ENCODE results near the gene ZFHX3.

Gene ZFHX3

DNA sequence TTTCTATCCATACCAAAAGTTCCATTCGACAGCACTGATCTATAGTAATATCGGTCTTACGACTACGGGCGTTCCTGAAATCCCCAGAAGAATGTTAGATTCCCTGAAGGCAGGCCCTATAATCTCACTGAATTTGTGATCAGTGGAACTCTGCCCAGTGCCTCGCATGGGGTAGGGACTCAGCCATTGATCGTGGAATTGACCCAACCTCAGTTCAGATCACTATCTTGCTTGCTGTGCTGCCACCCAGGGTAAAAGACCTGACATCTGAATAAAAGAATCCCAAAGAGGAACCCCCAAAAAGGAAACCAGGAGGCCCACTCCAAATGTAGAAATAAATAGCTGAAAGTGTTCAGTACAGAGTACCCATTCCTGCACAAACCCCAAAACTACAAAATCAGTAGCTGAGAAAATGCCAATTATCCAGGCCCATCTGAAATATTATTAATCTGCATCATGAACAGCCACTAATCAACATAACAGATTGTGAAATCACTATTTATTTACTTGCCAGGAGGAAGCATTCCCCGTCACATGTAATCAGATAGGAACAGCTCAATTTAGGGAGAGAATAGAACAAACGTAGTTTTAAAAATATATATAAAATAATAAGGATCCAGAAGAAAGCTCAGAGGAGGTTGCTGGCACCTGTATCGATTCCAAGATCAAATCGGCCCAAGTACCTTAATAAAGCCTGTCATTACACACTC is 221.9 kb downstream of the ZFHX3 start:
- Mint-ChIP-seq H3K4me1 (no peaks in the 10 kb centered on the region), H3K27ac (no peak overlapping the region), H3K9me3 (no peaks in the 10 kb centered on the region), H3K27me3 (no peaks in the 10 kb centered on the region), H3K36me3 (no peaks in the 10 kb centered on the region), H3K4me3 (no peak overlapping the region)

DNA sequence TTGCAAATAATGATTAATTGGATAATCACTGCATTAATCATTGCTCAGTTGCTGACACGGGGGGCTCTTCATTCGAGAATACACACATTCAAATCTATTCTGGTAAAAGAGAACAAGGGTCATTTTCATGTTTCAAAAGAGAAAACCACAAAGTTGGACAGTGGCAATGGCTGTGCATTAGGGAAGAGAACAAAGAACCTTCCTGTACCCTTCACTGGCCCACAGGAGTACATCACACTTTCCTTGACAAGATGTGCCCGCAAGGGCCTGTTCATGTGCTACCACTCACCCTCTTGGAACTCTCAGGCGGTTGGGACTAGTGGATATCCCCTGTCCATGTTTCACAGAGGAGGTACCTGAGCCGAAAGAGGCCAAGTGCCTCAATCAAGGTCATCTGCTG is 223.2 kb downstream of the ZFHX3 start:
- Mint-ChIP-seq H3K27me3 (no peaks in the 10 kb centered on the region), H3K36me3 (no peaks in the 10 kb centered on the region), H3K4me1 (no peaks in the 10 kb centered on the region), H3K27ac (no peak overlapping the region), H3K9me3 (no peaks in the 10 kb centered on the region), H3K4me3 (no peak overlapping the region)

DNA sequence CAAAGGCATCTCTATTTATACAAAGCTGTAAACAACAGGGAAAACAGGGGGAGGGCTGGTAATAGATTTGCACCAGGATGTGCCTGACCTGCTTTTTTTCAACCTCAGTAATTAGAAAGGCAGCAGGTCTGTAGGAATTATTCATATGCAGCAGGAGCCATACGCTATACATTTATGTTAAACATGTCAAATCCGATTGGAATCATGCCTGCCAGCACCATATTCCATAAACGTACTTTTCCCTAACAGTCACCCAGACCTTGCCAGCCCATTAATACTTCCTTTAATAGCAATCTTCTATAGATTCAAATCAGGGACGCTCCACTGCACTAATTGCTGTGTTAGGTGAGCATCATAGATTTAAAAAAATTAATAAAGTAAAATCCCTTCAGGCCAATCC is 223.9 kb downstream of the ZFHX3 start:
- H3K9me3 Mint-ChIP-seq = no peaks in the 10 kb centered on the region
- H3K36me3 Mint-ChIP-seq = no peaks in the 10 kb centered on the region
- H3K4me3 Mint-ChIP-seq = no peak overlapping the region
- no peaks in the 10 kb centered on the region for H3K27me3 Mint-ChIP-seq
- H3K4me1 Mint-ChIP-seq = no peaks in the 10 kb centered on the region
- H3K27ac Mint-ChIP-seq = no peak overlapping the region

DNA sequence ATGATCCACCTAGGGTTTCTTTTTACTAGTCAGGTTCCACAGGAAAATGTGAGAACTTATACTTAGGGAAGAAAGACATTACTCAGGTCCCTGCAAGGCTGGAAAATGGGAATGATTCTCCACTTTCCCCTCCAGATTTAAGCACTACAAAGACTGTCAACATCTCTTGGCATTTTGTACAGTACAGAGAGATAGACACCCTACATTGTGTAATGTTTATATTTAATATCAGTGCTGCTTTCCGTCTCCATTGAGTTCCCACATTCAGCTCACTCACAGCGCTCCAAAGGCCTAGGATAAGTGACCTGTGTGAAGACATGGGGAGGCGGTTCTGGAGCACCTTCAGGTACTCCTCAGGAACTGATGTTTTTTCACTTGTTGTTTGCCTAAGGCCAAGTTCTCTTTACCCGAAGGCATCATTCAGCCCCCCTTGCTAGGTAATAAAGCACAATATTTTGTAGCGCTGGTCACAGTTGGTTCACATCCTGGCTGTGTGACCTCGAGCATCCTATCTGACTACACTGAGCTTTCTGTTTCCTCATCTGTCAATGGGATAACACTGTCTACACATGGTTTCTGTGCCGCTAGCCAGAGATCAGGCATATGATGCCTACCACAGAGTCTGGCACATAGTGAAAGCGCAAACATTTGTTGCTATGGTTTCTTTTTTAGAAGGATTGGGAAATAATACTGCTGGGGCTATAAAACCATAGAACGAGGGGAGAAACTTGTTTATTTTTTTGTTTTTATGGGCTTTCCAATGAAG is 226.6 kb downstream of the ZFHX3 start:
- H3K27me3 Mint-ChIP-seq = no peaks in the 10 kb centered on the region
- no peaks in the 10 kb centered on the region for H3K9me3 Mint-ChIP-seq
- no peaks in the 10 kb centered on the region for H3K4me1 Mint-ChIP-seq
- H3K27ac Mint-ChIP-seq = no peak overlapping the region
- no peaks in the 10 kb centered on the region for H3K36me3 Mint-ChIP-seq
- H3K4me3 Mint-ChIP-seq = no peak overlapping the region

DNA sequence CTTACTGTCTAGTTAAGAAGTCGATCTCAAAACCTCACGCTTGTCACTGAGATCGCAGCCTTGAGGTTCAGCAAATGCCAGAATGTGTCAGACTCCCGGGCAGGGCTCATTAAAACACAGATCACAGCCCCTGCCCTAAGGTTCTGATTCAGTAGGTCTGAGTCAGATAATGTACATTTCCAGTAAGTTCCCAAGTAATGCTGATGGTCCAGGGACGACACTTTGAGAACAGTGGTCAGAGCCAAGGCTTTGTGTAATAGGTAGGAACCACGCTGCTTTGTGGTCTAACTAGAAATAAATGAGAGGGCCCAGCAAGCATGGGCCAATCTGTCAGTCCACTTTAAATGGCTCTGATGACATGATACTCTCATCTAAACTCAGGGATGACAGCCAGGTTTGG is 228.6 kb downstream of the ZFHX3 start:
- H3K27ac Mint-ChIP-seq = no peak overlapping the region
- H3K4me1 Mint-ChIP-seq = no peaks in the 10 kb centered on the region
- H3K36me3 Mint-ChIP-seq = no peaks in the 10 kb centered on the region
- no peaks in the 10 kb centered on the region for H3K27me3 Mint-ChIP-seq
- H3K4me3 Mint-ChIP-seq = no peak overlapping the region
- H3K9me3 Mint-ChIP-seq = no peaks in the 10 kb centered on the region

DNA sequence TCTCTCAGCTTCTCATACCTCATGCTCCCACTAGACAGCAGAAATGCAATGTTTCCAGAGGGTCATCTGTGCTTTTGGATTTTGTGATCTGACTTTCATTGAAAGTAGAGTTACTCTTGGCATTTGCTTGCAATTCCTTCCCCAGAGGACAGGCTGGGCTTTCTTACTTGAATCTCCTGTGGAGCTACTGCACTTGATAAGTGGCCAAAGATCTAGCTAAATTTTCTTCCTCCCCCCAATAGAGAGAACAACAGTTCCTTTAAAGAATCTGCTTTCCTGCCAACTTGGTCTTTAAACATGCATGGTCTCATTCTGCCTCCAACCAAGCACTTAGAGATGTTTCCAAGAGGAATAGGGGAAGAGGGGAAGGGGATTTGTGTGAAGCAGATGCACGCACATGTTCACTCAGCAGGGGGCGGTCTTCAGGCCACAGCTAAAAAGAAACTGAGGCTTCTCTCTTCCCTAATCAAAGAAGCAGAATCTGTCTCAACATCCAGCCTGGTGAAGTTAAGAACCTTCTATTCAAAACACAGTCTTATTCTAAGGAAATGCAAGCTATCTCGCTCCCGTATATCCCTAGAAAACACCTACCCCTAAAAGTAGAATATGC is 229.6 kb downstream of the ZFHX3 start:
- Mint-ChIP-seq H3K36me3 (no peaks in the 10 kb centered on the region), H3K27me3 (no peaks in the 10 kb centered on the region), H3K4me3 (no peak overlapping the region), H3K9me3 (no peaks in the 10 kb centered on the region), H3K27ac (no peak overlapping the region), H3K4me1 (no peaks in the 10 kb centered on the region)

DNA sequence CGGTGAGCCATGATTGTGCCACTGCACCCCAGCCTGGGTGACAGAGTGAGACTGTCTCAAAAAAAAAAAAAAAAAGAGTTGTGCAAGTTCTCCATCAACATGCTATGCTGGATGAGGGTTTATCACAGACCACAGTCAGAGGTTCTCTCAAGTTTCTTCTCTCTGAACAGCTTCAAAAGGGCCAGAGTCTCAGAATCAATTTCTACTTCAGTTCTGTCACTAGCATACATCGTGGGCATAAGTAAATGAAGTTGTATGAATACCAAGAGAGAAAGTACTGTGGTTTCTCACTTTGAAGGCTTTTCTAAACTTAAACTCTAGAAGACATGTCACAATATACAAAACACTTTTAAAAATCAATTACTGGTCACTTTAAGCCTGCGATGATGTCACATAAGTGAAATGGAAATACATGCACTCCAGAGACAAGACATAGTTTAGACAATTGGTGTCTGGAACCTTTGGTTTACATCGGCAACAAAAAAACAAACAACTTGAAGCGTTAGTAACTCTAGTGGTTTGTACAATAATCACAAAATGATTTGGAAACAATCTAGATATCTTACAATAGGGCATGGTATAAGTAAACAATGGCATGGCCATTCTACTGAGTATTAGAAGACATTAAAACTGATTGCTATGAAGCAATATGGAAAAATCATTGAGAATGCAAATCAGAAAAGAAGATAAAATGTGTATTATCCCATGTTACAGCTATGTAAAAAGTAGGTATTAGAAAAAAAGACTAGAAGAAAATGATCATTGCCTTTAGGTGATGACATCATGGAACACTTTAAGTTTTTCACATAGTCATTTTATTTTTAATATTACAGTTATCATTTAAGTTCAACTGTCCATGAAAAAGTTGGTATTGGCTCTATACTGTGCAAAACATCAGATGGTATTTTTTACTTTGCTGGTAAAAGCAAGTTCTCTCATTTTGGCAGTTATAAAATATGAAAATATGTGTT is 232.3 kb downstream of the ZFHX3 start:
- no peaks in the 10 kb centered on the region for H3K4me1 Mint-ChIP-seq
- no peak overlapping the region for H3K4me3 Mint-ChIP-seq
- H3K36me3 Mint-ChIP-seq = peaks cover 1% of the 10 kb centered on the region
- no peaks in the 10 kb centered on the region for H3K9me3 Mint-ChIP-seq
- H3K27ac Mint-ChIP-seq = no peak overlapping the region
- H3K27me3 Mint-ChIP-seq = no peaks in the 10 kb centered on the region

DNA sequence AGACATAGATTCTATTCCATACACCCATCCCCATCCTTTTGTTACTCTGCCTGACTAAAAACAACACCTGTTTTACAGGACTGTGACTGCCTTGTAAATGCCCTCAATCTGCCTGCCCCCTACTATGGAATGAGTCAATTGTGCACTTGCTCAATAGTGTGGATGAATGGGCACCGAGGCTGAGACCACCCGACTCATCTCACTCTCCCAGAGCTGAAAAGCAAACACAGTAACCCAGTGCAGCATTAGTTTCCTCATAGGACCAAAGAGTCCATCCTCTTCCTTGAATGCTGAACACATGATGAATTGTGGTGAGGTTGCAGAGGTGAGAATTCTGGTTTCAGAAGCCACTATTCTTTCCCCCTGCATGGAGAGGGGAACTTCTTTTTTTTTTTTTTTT is 233.7 kb downstream of the ZFHX3 start:
- Mint-ChIP-seq H3K27ac (no peak overlapping the region), H3K9me3 (no peaks in the 10 kb centered on the region), H3K27me3 (no peaks in the 10 kb centered on the region), H3K36me3 (peaks cover 1% of the 10 kb centered on the region), H3K4me1 (no peaks in the 10 kb centered on the region), H3K4me3 (no peak overlapping the region)

DNA sequence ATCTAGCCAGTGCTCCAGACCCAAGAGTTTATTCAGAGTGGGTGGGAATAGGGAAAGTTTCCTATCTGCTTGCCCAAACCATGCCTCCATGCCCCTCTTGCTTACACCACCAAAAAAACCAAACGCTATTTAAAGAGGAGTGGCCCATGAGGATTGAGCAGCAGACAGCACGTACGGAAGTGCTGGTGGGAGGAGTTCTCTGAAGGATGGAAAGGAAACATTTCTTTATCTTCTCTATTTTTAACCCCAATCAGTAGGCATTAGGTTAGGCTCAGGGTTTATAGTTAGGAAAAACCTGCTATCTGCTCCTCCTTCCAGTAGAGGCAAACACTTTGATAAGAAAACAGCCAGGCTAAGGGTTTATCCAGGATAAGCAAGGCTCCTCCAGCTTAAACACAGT is 235.3 kb downstream of the ZFHX3 start:
- H3K36me3 Mint-ChIP-seq = peaks cover 1% of the 10 kb centered on the region
- H3K27ac Mint-ChIP-seq = no peak overlapping the region
- H3K9me3 Mint-ChIP-seq = no peaks in the 10 kb centered on the region
- no peak overlapping the region for H3K4me3 Mint-ChIP-seq
- H3K27me3 Mint-ChIP-seq = no peaks in the 10 kb centered on the region
- H3K4me1 Mint-ChIP-seq = no peaks in the 10 kb centered on the region

DNA sequence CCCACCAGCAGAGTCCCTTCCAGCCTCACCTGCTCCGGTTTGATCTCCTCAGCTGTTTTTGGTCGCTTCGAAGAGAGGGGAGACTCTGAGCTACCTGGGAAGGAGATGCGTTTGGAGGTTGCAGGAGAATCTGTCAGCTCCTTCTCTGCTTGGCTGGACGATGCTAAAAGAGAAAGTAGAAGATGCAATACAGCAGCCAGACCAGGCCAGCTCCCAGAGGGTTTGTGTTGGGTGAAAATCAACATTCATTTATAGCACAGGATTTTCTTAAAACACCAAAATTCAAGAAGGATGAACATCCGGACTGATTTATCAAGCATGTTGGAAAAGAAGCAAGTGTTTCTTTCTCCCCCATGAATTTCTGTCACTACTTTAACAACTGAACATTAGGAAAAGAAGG is 236.1 kb downstream of the ZFHX3 start:
- Mint-ChIP-seq H3K4me1 (no peaks in the 10 kb centered on the region), H3K4me3 (no peak overlapping the region), H3K9me3 (no peaks in the 10 kb centered on the region), H3K27me3 (no peaks in the 10 kb centered on the region), H3K27ac (no peak overlapping the region), H3K36me3 (peaks cover 1% of the 10 kb centered on the region)

DNA sequence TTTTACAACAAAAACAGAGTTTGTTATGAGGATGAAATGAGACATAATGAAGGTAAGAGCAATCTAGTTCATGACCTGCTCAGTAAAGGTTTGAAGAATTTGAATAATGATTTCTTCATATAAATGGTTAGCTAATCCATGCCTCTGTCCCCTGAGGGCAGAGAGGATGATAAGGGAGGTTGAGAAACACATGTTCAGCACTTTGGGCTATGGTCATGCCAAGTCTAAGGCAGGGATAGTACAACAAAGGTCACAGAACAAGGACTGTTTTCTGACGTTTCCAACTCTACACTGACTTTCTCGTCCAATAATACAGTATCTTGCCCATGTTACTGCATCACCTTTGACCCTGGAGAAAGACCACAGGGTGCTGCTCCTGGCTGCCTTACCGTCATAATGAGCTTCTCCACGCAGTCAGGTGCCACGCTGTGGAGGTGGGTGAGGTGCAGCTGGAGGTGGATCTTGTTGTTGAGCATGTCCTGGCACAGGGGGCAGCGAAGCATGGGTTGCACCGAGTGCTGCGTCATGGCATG is 236.7 kb downstream of the ZFHX3 start:
- no peak overlapping the region for H3K27ac Mint-ChIP-seq
- H3K27me3 Mint-ChIP-seq = no peaks in the 10 kb centered on the region
- H3K9me3 Mint-ChIP-seq = no peaks in the 10 kb centered on the region
- H3K4me1 Mint-ChIP-seq = no peaks in the 10 kb centered on the region
- H3K4me3 Mint-ChIP-seq = no peak overlapping the region
- peaks cover 1% of the 10 kb centered on the region for H3K36me3 Mint-ChIP-seq

DNA sequence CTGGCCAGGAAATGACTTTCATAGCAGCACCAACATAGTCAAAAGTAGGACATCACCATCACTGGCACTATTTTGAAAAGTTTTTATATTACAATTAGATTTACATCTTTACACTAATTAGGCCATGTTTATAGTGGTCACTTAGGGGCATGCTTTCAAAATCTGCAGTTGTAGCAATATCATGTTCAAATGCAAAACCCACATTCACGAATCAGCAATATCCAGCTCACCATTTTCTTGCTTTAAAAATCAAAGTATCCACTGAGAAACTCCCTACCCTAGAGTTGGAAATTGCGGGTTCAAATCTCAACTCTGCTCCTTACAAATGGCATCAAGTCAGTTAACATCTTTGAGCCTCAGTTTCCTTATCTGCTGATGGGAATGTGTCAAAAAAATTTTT is 237.4 kb downstream of the ZFHX3 start:
- no peaks in the 10 kb centered on the region for H3K27me3 Mint-ChIP-seq
- H3K4me3 Mint-ChIP-seq = no peak overlapping the region
- H3K9me3 Mint-ChIP-seq = no peaks in the 10 kb centered on the region
- H3K27ac Mint-ChIP-seq = no peak overlapping the region
- peaks cover 1% of the 10 kb centered on the region for H3K36me3 Mint-ChIP-seq
- H3K4me1 Mint-ChIP-seq = no peaks in the 10 kb centered on the region

DNA sequence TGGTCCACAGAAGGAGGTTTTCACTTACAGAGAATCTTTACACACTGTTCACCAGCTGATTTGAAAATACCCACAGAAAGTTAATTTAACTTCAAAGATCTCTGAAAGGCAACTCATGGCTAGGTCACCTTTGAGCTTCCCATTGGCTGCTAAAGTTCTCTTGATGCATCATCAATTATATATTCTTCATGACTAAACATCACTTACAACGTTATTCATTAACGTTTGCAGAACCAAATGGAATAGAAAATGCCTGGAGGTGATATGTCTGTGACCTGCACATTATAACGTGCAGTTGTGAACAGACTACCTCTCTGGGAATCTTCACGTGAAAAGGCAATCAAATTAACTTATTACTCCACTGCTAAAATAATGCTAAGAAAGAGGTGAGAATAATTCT is 238.5 kb downstream of the ZFHX3 start:
- Mint-ChIP-seq H3K36me3 (peaks cover 1% of the 10 kb centered on the region), H3K27me3 (no peaks in the 10 kb centered on the region), H3K4me3 (no peak overlapping the region), H3K4me1 (no peaks in the 10 kb centered on the region), H3K27ac (no peak overlapping the region), H3K9me3 (no peaks in the 10 kb centered on the region)

DNA sequence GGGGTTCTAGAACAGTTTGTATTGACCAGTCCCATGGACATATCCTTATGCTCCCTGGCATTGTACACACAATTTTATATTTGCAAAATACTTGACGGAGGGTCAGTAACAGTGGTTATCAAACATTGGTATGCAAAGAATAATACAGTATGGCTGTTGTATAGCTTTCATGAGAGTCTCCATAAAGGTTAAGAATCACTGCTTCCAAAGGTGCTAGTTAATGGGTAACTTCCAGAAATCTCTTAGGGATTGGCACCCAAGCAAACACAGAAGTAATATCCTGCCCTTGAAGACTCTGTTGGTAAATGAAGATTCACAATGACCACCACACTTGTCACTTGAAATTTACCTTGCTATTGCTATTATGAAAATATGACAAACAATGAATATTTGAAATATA is 239.2 kb downstream of the ZFHX3 start:
- H3K4me1 Mint-ChIP-seq = no peaks in the 10 kb centered on the region
- H3K27me3 Mint-ChIP-seq = no peaks in the 10 kb centered on the region
- H3K9me3 Mint-ChIP-seq = no peaks in the 10 kb centered on the region
- no peak overlapping the region for H3K4me3 Mint-ChIP-seq
- no peak overlapping the region for H3K27ac Mint-ChIP-seq
- H3K36me3 Mint-ChIP-seq = peaks cover 1% of the 10 kb centered on the region

DNA sequence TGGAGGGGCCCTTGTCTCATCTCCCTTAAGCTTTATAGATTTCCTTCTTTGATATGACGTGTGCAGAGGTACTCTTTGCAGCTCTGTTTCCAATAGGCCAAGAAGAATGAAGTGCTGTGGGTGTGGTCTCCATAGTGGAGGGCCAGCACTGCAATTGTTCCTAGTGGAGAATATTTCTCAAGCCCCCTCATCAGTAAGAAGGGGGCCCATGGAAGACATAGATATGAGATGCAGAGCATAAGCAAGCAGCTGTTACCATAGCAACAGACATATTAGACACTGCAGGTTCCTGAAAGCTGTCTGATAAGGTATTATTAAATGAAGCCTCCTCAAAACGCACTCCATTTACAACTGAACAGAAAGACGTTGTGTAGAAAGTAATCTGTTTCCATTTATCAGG is 240.7 kb downstream of the ZFHX3 start:
- no peak overlapping the region for H3K27ac Mint-ChIP-seq
- H3K36me3 Mint-ChIP-seq = no peaks in the 10 kb centered on the region
- no peak overlapping the region for H3K4me3 Mint-ChIP-seq

More for the DNA sequence above, 240.7 kb downstream of the ZFHX3 start:
- Mint-ChIP-seq H3K4me1 (no peaks in the 10 kb centered on the region), H3K9me3 (no peaks in the 10 kb centered on the region), H3K27me3 (no peaks in the 10 kb centered on the region)
